ENCODE data around the gene MYO1E. TPM values are rescaled to one million over a fixed set of nuclear protein-coding genes. Genes with fewer than 3 reads are reported as not detected.

Gene MYO1E
- total RNA-seq (10 to 100 TPM; 15.3 to 15.4 TPM), polyA plus RNA-seq (1.1 TPM)

DNA sequence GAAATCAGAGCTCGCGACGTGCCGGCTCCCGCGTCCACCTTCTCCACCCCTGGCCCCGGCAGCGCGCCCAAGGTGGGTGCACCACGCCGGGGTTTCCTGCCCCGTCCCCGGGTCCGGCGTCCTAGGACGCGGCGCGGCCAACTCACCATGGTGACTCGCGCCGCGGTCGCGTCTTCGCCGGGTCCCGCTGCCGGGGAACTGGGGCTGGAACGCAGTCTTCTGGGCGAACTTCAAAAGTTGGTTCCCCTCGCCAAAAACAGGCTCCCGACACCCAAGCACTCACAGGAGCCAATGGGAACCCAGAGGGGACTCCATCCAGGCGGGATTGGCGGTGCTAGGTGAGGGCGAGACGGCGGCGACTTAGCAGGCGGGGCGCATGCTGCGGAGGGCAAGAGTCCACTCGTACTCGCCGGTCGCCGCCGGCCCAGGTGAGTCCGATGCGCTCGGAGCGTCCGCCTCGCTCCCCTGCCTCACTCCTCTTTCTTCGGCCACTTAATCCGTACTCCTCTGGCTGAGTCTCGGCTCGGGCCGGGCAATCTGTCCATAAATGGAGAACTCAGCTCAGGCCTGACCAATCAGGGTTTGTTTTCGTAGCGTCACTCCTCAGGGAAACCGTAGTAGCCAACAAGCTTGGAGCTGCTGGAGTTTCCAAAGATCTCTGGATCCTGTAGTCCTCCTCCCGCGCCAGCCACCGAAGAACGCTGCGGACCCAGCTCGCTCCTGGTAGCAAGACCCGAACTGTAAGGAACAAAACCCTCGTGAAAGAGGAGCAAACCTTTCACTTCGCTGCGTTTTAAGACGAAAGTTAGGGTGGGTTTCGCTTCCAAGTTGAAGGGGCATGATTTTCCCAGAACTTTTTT, at the start of gene MYO1E:
Gene MYO1E (minus strand): TSS at position 520 of the 860 bp plus-strand sequence. CDS start 371 bp downstream, at position 149.
- H3K36me3 Mint-ChIP-seq = peaks cover 0 to 5% (median 0%) of the 10 kb centered on the region in 3 donors
- ChIA-PET CTCF (no interaction called here), POLR2A (no interaction called here)
- peaks cover 5% of the 10 kb centered on the region for H3K4me1 ChIP-seq (ENCODE audit: insufficient read depth, low read length)
- peak within 1 kb of the TSS; percentile 50 for H3K4me3 ChIP-seq (ENCODE audit: low read length)
- DNase-seq = peak in 2 of 5 donors; percentile 3 to 21
- H3K36me3 ChIP-seq (ENCODE audit: insufficient read depth, low read length) = no peaks in the 10 kb centered on the region
- peaks cover 17 to 23% (median 21%) of the 10 kb centered on the region in 3 donors for H3K4me1 Mint-ChIP-seq
- no peak within 1 kb of the TSS for H3K27ac ChIP-seq (ENCODE audit: low read depth, low read length)
- peak within 1 kb of the TSS; percentile 80 to 91 (median 89) for H3K4me3 Mint-ChIP-seq
- H3K9me3 Mint-ChIP-seq = peaks cover 0 to 2% (median 0%) of the 10 kb centered on the region in 5 donors
- peaks cover 43 to 61% of the 10 kb centered on the region in 2 donors for H3K27me3 Mint-ChIP-seq
- H3K27me3 ChIP-seq (ENCODE audit: insufficient read depth, low read length, poor library complexity, severe bottlenecking) = peaks cover 35% of the 10 kb centered on the region
- no peaks in the 10 kb centered on the region for H3K9me3 ChIP-seq (ENCODE audit: low read length)
- peak within 1 kb of the TSS in 4 of 8 donors; percentile 12 to 87 (median 58) for H3K27ac Mint-ChIP-seq

DNA sequence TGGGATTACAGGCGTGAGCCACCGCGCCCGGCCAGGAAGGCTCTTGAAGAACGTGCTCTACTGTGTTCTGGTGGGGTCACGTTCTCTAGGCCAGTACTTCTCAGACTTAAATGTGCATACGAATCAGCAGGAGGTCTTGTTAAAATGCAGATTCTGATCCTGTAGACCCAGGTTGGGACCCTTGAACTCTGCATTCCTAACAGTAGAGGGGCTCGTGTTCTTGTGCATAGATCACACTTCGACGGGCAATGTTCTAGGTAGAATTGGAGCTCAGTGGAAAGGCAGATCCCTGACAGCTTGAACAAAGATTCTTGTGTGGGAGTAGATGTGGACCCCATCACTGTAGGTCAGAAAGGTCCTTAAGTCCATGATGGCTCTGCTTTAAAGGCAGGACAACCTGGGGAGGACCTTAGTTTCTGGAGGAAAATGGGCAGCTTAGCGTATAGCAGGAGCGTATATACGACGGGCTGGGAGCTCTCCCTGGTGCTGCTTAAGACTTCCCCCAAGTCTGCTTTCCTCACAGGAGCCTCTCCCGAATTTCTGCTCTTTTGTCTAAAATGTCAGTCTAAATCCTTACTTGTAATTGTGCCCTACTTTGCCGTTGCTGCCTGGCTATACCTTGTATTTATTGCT, 48.4 kb upstream of the MYO1E start:
- Histone ChIP-seq H3K9me3 (ENCODE audit: low read length) (no peaks in the 10 kb centered on the region), H3K4me1 (ENCODE audit: insufficient read depth, low read length) (no peaks in the 10 kb centered on the region), H3K27me3 (ENCODE audit: insufficient read depth, low read length, poor library complexity, severe bottlenecking) (no peaks in the 10 kb centered on the region), H3K4me3 (ENCODE audit: low read length) (no peak overlapping the region), H3K36me3 (ENCODE audit: insufficient read depth, low read length) (no peaks in the 10 kb centered on the region), H3K27ac (ENCODE audit: low read depth, low read length) (no peak overlapping the region)
- Mint-ChIP-seq H3K27me3 (peaks cover 5 to 16% of the 10 kb centered on the region in 2 donors), H3K36me3 (no peaks in the 10 kb centered on the region), H3K4me3 (no peak overlapping the region), H3K27ac (no peak overlapping the region), H3K4me1 (peaks cover 14 to 16% (median 15%) of the 10 kb centered on the region in 3 donors), H3K9me3 (no peaks in the 10 kb centered on the region)
- ChIA-PET CTCF (no interaction called here), POLR2A (interaction anchor here (0.5 kb wide), 1 partner anchor 622 kb away, joined by 4 read pairs; no protein-coding TSS in a partner anchor)
- DNase-seq = no peak

DNA sequence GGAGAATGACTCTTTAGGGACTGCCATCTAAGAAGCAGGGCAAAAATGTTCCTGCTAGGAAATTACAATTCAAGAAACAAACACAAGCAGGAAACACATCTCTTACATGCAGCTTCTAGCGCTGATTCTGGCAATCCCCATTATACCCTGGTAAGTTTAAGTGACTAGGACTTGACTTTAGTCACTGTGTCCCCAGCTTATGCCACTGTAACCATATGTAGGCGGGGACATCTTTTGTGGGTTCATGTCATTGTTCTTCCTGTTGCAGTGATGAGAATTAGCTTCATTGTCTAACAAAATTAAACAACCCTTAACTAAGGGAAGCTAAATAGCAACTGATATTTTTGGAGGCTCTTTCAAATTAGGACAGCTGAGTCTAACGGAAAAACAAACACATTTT, 47.4 kb upstream of the MYO1E start:
- no peak overlapping the region for H3K4me3 Mint-ChIP-seq
- Histone ChIP-seq H3K27ac (ENCODE audit: low read depth, low read length) (no peak overlapping the region), H3K9me3 (ENCODE audit: low read length) (no peaks in the 10 kb centered on the region), H3K4me1 (ENCODE audit: insufficient read depth, low read length) (no peaks in the 10 kb centered on the region), H3K4me3 (ENCODE audit: low read length) (no peak overlapping the region), H3K36me3 (ENCODE audit: insufficient read depth, low read length) (no peaks in the 10 kb centered on the region), H3K27me3 (ENCODE audit: insufficient read depth, low read length, poor library complexity, severe bottlenecking) (no peaks in the 10 kb centered on the region)
- ChIA-PET CTCF (no interaction called here), POLR2A (no interaction called here)
- peaks cover 2 to 19% of the 10 kb centered on the region in 2 donors for H3K27me3 Mint-ChIP-seq
- DNase-seq = no peak
- H3K27ac Mint-ChIP-seq = no peak overlapping the region
- H3K9me3 Mint-ChIP-seq = no peaks in the 10 kb centered on the region
- H3K36me3 Mint-ChIP-seq = no peaks in the 10 kb centered on the region
- H3K4me1 Mint-ChIP-seq = peaks cover 14 to 16% (median 15%) of the 10 kb centered on the region in 3 donors

DNA sequence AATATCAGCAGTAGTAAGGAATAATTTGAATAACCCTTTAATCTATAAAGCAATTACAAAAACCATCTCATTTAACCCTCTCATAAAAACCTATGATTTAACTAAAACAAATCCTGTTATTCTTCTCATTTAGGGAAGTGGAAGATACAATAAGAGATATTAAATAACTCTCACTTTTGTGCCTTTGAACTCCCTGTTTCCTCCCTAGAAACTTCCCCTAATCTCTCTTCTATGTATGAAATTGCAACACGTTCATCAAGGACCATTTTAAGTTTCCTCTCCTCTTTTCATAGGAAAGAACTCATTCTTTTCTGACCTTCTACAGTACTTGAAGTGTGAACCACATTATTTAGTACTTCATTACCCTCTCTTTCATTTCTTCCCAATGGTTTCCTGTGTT, 46.5 kb upstream of the MYO1E start:
- no peak overlapping the region for H3K27ac ChIP-seq (ENCODE audit: low read depth, low read length)
- Mint-ChIP-seq H3K4me3 (no peak overlapping the region), H3K36me3 (no peaks in the 10 kb centered on the region), H3K27me3 (peaks cover 0 to 9% of the 10 kb centered on the region in 2 donors), H3K9me3 (no peaks in the 10 kb centered on the region), H3K27ac (peak overlapping the region in 1 of 8 donors; percentile 18), H3K4me1 (peaks cover 14 to 16% (median 15%) of the 10 kb centered on the region in 3 donors)
- no peaks in the 10 kb centered on the region for H3K9me3 ChIP-seq (ENCODE audit: low read length)
- no peaks in the 10 kb centered on the region for H3K27me3 ChIP-seq (ENCODE audit: insufficient read depth, low read length, poor library complexity, severe bottlenecking)
- no peak overlapping the region for H3K4me3 ChIP-seq (ENCODE audit: low read length)
- H3K4me1 ChIP-seq (ENCODE audit: insufficient read depth, low read length) = no peaks in the 10 kb centered on the region
- ChIA-PET POLR2A (no interaction called here), CTCF (interaction anchor here (1.1 kb wide), 1 partner anchor 12 kb away, joined by 3 read pairs; no protein-coding TSS in a partner anchor)
- no peaks in the 10 kb centered on the region for H3K36me3 ChIP-seq (ENCODE audit: insufficient read depth, low read length)
- DNase-seq = no peak

DNA sequence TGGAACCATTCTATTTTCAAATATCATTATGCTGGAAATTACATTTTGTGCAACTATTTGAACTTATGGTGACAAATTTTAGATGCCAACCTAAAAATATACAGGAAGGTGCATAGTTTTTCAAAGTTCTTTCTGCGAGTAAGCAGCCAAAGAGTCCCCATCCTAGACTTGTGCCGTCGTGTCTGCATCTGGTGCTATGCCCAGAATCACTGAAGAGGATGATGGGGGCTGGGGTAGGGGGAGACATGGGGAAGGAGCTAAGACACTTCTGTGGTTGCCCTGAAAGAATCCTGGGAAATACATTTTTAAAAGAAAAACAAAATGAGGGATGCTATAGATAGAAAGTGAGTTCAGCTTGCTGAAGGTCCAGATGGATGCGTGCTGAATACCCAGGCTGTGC, 44.1 kb upstream of the MYO1E start:
- peaks cover 10% of the 10 kb centered on the region for H3K4me1 ChIP-seq (ENCODE audit: insufficient read depth, low read length)
- H3K4me3 Mint-ChIP-seq = no peak overlapping the region
- no peaks in the 10 kb centered on the region for H3K9me3 ChIP-seq (ENCODE audit: low read length)
- H3K27ac ChIP-seq (ENCODE audit: low read depth, low read length) = no peak overlapping the region
- no peaks in the 10 kb centered on the region for H3K27me3 ChIP-seq (ENCODE audit: insufficient read depth, low read length, poor library complexity, severe bottlenecking)
- H3K27ac Mint-ChIP-seq = no peak overlapping the region
- no peak for DNase-seq
- no peaks in the 10 kb centered on the region for H3K36me3 Mint-ChIP-seq
- no peaks in the 10 kb centered on the region for H3K36me3 ChIP-seq (ENCODE audit: insufficient read depth, low read length)
- peaks cover 28 to 34% (median 30%) of the 10 kb centered on the region in 3 donors for H3K4me1 Mint-ChIP-seq
- no peak overlapping the region for H3K4me3 ChIP-seq (ENCODE audit: low read length)
- H3K9me3 Mint-ChIP-seq = no peaks in the 10 kb centered on the region
- peaks cover 2 to 3% of the 10 kb centered on the region in 2 donors for H3K27me3 Mint-ChIP-seq
- ChIA-PET CTCF (no interaction called here), POLR2A (no interaction called here)

- H3K4me1 Mint-ChIP-seq = peaks cover 23 to 29% (median 25%) of the 10 kb centered on the region in 3 donors
- H3K4me1 ChIP-seq (ENCODE audit: insufficient read depth, low read length) = peaks cover 10% of the 10 kb centered on the region
- CTCF ChIA-PET = interaction anchor here (0.8 kb wide), 1 partner anchor 14 kb away, joined by 3 read pairs; no protein-coding TSS in a partner anchor
Measured at GRCh38 chr15:59413577-59413976, 40.9 kb upstream of the MYO1E start.

DNA sequence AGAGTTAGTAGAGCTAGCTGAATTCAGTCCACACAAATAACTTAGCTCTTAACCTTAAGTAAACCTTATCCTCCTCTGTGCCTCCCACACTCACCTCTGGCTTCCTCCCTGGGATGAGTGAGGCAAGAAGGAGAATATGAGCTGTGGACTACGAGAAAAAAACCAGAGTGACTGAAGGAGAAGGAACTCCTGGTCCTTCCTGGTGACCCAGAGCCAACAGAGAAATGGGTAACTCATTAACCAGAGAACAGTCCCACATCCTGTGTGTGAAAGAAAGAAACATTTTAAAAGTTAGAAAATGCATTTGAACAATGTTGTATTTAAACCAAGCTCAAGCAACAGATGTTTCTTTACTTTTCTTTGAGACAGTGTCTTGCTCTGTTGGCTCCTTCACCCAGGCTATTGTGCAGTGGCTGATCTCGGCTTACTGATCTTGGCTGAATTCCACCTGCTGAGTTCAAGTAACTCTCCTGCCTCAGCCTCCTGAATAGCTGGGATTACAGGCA, 37.8 kb upstream of the MYO1E start:
- H3K36me3 ChIP-seq (ENCODE audit: insufficient read depth, low read length) = no peaks in the 10 kb centered on the region
- H3K9me3 ChIP-seq (ENCODE audit: low read length) = no peaks in the 10 kb centered on the region
- Mint-ChIP-seq H3K27ac (peak overlapping the region in 1 of 8 donors; percentile 43), H3K27me3 (peaks cover 3 to 7% of the 10 kb centered on the region in 2 donors), H3K4me3 (no peak overlapping the region), H3K36me3 (no peaks in the 10 kb centered on the region), H3K9me3 (no peaks in the 10 kb centered on the region), H3K4me1 (peaks cover 20 to 29% (median 25%) of the 10 kb centered on the region in 3 donors)
- H3K4me3 ChIP-seq (ENCODE audit: low read length) = no peak overlapping the region
- no peak overlapping the region for H3K27ac ChIP-seq (ENCODE audit: low read depth, low read length)
- ChIA-PET POLR2A (no interaction called here), CTCF (no interaction called here)
- H3K27me3 ChIP-seq (ENCODE audit: insufficient read depth, low read length, poor library complexity, severe bottlenecking) = no peaks in the 10 kb centered on the region
- H3K4me1 ChIP-seq (ENCODE audit: insufficient read depth, low read length) = peaks cover 10% of the 10 kb centered on the region
- DNase-seq = no peak

More at GRCh38 chr15:59413577-59413976, 40.9 kb upstream of the MYO1E start:
- no peaks in the 10 kb centered on the region for H3K27me3 ChIP-seq (ENCODE audit: insufficient read depth, low read length, poor library complexity, severe bottlenecking)
- POLR2A ChIA-PET = no interaction called here
- no peaks in the 10 kb centered on the region for H3K9me3 ChIP-seq (ENCODE audit: low read length)
- no peaks in the 10 kb centered on the region for H3K36me3 ChIP-seq (ENCODE audit: insufficient read depth, low read length)
- H3K27ac ChIP-seq (ENCODE audit: low read depth, low read length) = no peak overlapping the region
- H3K9me3 Mint-ChIP-seq = no peaks in the 10 kb centered on the region
- H3K27ac Mint-ChIP-seq = no peak overlapping the region
- no peak overlapping the region for H3K4me3 Mint-ChIP-seq
- H3K27me3 Mint-ChIP-seq = peaks cover 3 to 8% of the 10 kb centered on the region in 2 donors
- H3K36me3 Mint-ChIP-seq = no peaks in the 10 kb centered on the region
- no peak overlapping the region for H3K4me3 ChIP-seq (ENCODE audit: low read length)
- DNase-seq = no peak

DNA sequence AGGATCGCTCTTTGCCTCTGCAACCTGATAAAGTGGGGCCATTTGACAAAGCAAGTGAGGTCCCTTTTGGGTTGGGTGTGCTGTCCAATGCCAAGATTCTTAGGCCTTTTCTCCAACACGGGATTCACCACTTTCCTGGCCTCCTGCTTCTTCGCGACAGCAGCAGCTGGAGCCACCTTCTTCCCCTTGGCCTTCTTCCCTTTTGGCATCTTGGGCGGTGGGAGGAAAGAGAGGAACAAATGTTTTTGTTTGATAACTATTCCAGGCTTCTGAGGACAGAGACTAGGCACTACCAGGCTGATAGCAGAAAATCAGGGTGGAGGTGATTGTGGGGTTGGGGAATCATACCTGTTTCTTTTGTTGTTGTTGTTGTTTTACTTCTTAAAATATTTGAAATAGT, 35.3 kb upstream of the MYO1E start:
- Histone ChIP-seq H3K9me3 (ENCODE audit: low read length) (no peaks in the 10 kb centered on the region), H3K4me1 (ENCODE audit: insufficient read depth, low read length) (peaks cover 4% of the 10 kb centered on the region), H3K4me3 (ENCODE audit: low read length) (no peak overlapping the region), H3K27me3 (ENCODE audit: insufficient read depth, low read length, poor library complexity, severe bottlenecking) (no peaks in the 10 kb centered on the region), H3K27ac (ENCODE audit: low read depth, low read length) (no peak overlapping the region), H3K36me3 (ENCODE audit: insufficient read depth, low read length) (no peaks in the 10 kb centered on the region)
- Mint-ChIP-seq H3K4me1 (peaks cover 12 to 22% (median 18%) of the 10 kb centered on the region in 3 donors), H3K4me3 (no peak overlapping the region), H3K27me3 (peaks cover 3 to 5% of the 10 kb centered on the region in 2 donors), H3K36me3 (no peaks in the 10 kb centered on the region), H3K9me3 (no peaks in the 10 kb centered on the region), H3K27ac (no peak overlapping the region)
- ChIA-PET CTCF (no interaction called here), POLR2A (no interaction called here)
- no peak for DNase-seq

All from CD8-positive, alpha-beta memory T cell (primary cell).